RPMI8226 (cell line): Measurements from ENCODE around the gene SNTG2.
"Not testable (repeated sequence)": the region's sequence is repeated elsewhere in the genome, so short reads cannot be mapped to it uniquely, and the experiment has no call there.

Experiments
- DNase-seq: peaks from one replicate; pipeline ENCODE4 v3.0.0-alpha.2; 2015

Gene SNTG2

GRCh38 chr2:1060372-1060771 lies 109.7 kb downstream of the SNTG2 start:
- no peak for DNase-seq

DNA sequence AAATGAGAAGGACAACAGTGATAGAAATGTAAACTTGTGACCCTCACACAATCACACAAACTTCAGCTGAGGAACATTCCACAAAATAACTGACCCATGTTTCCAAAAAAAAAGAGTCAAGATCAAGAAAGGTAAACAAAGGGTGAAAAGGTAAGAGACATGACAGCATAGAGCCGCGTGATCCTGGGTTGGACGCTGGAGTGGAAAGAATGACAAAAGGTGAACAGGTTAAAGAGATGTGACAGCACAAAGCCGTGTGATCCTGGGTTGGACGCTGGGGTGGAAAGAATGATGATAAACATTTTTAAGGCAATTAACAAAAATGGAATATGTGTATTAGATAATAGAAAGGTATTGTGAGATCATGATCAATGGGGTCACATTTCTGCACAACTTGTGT lies 110.3 kb downstream of the SNTG2 start:
- no peak for DNase-seq

GRCh38 chr2:1068241-1068640 lies 117.6 kb downstream of the SNTG2 start:
- DNase-seq: no peak

DNA sequence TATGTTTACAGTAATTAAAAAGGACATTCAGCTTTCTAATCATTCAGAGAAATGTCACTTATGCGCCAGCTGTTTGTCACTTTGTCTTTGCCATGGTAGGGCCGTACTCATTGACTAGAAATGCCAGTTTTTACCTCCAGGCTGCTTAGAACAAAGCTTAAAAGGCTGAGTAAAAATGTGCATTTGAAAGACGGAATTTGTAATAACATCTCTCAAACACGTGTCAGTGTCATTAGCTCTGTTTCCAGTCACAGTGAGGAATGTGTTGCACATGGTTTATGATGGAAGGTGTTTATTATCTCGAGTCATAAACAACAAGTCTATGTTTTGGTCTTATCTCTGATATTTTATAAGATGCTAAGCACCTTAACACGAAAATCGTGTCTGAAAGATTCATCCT lies 118.2 kb downstream of the SNTG2 start:
- no peak for DNase-seq

DNA sequence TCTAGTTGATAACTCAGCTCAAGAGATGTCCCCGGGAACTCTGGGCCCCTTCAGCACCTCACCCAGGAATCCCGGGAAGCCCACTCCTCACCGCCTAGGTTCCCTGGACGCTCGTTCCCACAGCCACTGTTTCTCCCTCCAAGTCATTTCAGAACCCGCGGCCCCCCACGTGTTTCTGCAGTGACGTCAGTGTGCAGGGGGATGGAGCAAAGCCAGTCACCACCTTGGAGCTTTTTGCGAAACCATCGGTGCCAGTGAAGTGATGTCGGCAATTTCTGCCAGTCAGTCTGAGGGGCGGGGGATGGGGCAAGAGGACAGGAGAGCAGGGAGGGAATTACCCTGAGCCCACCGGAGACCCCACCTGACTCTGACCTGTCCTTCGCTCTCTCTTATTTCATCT lies 119.2 kb downstream of the SNTG2 start:
- DNase-seq: no peak

- DNase-seq: no peak
Observed at GRCh38 chr2:1070601-1071000, 120.0 kb downstream of the SNTG2 start.

DNA sequence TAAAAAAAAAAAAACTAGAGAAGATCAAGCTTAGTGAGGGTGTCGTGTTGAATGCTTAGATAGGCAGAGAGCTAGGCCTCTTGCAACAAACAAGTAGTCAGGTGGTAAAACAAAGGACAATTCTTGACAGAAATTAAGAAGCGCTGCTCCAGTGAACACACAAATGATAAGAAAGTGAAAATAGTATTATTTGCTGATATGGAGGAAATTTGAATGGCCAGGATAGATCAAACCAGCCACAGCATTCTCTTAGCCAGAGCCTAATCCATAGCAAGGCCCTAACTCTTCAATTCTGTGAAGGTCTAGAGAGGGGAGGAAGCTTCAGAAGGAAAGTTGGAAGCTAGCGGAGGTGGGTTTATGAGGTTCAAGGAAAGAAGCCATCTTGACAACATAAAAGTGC lies 121.0 kb downstream of the SNTG2 start:
- no peak for DNase-seq

GRCh38 chr2:1072250-1072649 lies 121.6 kb downstream of the SNTG2 start:
- DNase-seq: no peak

GRCh38 chr2:1077911-1078310 lies 127.3 kb downstream of the SNTG2 start:
- no peak for DNase-seq

DNA sequence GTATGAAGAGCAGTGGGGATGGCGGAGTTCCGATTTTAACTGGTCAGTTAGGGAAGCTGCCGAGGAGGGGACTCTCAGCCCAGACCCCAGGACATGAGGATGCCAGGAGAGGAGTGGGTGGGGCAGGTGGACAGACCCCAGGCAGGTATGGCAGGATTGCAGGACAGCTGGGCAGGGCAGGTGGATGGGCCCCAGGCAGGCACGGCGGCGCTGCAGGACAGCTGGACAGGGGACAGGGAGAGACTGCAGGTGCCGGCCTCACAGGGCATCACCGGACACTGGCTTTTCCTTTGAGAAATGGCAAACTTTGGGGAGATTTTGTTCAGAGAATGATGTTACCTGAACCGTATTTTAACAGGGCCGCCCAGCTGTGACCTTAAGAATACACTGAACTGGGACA lies 127.7 kb downstream of the SNTG2 start:
- DNase-seq: no peak

DNA sequence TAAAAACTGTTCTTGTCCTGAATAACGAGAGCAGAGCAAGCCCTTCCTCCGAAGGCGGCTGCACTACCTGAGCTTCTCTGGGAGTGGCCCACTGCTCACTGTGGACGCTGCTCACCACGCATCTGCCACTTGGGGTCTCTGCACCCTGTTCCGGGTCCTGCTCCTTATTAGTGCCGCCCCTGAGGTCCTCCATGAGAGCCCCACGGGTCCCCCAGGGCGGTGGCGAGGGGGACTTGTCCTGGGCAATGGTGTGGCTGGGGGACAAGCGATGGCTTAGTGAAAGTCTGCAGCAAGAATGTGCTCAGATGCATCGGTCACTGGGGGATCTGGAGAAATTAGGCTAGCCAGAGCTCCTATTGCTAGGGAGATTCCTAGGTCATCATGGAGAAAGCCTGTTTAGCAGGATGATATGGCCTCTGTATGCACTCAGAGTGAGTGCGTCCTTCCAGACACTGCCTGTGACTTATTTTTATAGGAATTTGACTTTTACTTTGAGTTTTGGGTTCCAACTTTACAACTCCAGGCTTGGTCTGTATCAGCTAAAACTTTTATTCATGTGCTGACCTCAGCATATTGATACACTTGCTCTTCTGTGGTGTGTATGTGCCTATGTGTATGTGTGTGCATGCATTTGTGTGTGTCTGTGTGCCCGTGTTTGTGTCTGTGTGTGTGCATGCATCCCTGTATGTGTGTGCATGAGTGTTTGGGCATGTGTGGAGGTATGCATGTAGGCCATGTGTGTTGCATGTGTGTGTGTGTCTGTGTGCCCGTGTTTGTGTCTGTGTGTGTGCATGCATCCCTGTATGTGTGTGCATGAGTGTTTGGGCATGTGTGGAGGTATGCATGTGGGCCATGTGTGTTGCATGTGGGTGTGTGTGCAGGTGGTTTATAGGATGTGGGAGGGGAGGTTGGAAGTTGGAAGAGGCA lies 129.5 kb downstream of the SNTG2 start:
- no peak for DNase-seq

DNA sequence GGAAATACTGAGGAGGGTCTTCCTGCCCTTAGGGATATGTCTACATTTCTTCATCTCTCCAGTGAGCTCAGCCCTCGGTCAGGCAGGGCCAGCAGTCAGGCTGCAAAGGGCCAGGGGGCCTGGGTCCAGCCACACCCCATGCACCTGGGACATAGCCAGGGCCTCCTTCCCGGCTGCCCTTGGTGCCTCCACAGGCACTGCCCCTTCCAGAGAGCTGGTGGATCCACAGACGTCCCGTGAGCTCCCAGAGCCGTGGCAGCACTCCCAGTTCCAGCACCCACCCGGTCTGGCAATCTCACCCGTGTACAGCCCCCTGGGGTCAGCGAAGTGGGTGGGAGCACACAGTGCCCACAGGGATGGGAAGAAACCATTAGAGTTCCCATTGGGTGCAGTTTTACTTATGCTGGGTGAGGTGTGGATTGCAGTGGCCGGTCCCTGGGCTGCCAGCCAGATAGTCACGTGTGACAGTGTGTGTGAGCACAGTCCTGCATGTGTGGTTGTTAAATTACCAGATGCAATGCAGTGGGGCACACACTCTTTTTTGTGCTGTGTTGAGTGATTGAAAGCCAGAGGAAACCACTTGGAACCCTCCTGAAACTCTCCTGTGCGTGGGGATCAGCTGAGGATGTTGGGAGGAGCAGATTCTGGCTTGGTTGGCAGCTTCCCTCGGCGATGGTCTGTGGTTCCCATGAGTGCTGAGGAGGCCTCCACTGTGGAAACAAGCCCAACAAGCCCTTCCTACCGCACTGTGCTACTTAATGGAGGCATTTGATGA lies 131.0 kb downstream of the SNTG2 start:
- DNase-seq: peak; percentile 14

- no peak for DNase-seq
Observed at GRCh38 chr2:1082456-1083205, 132.0 kb downstream of the SNTG2 start.

DNA sequence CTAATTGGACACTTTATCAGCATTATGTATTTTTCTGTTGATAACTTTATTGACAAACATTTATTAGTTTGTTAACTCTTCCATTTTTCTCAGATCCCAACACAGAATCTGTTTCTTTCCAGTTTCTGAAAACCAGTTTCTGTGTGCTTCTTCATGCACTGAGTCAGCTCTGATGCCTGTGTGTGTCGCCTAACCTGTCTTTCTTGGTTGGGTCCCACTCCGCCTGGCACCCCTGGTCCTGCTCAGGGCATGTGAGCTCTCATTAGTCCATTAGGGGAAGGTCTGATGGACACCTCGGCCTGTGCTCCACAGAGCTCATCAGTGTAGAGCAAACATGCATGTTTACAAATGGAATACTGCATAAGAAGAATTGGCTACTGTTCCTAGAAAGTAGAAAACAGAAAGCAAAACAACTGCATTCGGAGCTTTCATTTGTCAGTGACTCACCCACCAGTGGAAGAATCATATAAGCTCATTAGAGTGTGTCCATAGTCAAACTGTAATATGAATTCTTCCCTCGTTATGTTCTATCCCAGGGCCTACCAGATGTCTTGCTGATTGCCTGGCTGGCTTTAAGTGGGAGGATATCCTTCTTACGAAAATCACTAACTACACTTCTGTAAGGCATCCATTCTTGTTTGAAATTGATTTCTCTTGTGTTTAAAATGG lies 137.7 kb downstream of the SNTG2 start:
- no peak for DNase-seq

DNA sequence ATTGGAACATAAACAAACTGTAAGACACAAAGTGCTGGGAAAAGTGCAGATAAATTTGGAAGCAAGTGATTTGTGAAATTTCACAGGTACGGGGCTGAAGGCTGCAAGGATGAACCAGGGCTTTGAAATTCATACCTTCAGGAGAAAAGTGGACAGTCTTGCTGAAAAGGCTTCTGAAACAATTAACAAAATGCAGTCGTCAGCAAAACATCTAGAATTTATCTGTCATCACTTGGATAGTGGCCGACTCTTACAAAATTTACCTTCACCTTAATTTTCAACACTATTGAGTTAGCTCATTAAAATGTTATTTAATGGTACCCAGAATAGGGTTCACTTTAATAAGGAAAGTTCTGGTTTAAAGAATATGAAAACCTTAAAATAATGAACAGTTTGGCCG lies 138.3 kb downstream of the SNTG2 start:
- no peak for DNase-seq

DNA sequence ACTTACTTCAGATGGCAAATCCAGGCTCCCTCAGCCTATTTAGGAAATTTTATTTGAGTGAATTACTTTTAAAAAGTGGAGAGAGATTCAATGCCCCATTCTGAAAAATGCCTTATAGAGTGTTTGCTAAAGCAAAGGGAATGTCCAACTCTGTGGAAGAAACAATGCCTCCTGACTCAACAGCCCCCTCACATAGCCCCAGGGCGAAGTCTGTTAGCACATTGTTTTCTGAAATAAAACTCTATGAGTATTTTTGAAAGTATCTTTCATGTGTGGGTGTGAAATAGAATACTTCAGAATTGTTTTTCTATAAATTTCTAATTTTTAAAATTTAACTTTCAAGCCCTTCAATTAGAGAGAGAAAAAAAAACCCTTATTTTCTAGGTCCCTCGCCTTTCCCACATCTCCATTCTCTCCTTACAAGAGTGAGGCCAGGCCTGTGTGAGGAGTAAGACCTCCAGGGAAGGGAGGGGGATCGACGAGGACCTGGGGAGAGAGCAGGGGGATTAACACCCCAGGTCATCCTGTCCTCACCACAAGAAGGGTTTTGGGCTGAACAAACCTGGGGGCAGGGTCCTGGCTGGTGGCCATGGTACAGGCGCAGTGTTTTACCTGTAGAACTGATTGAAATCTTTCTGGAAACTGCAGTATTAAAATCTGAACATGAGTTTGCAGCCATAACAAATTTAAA lies 141.4 kb downstream of the SNTG2 start:
- DNase-seq: no peak

DNA sequence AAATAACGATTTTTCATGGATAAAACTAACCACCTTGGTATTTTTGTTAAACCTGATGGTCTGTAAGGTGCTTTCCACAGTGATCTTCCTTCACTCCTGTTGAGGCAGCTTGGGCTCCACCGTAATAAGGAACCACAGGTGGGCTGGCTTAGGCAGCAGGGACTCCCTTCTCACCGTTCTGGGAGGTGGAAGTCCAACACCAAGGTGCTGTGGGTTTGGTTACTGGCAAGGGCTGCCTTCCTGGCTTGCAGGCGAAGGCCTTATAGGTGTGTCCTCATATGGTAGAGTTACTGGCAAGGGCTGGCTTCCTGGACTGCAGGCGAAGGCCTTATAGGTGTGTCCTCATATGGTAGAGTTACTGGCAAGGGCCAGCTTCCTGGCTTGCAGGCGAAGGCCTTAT lies 143.0 kb downstream of the SNTG2 start:
- DNase-seq: not testable (repeated sequence)

- no peak for DNase-seq
Observed at GRCh38 chr2:1097101-1097500, 146.5 kb downstream of the SNTG2 start.

GRCh38 chr2:1099418-1099817 lies 148.8 kb downstream of the SNTG2 start:
- no peak for DNase-seq

- no peak for DNase-seq
Observed at GRCh38 chr2:1101011-1101782, 150.5 kb downstream of the SNTG2 start.

DNA sequence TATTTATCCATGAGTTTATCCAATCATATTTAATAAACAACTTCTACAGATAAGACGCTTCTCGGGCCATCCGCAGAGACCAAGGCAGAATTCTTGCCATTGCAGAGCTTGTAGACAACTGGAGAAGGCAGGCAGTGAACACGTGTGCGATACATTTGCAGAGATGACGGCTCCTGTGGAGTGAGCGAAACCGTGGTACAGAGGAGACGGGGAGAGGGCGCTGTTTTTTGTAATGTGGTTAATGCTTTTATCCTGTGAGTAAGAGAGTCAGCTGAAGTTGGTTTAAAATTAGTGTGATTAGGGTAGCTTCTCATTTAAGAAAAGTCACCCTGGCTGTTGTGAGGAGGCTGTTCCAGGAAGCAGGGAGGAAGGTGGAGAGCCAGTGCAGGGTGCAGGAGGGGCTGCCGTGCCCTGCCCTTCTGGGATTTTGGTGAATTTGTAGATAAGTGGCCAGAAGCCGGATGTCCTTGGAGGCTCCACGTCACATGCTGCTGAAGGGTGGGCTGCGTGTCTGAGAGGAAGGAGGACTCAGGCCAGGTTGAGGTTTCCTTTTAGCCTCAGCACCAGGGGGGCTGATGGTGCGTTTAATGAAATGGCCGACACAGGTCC lies 151.4 kb downstream of the SNTG2 start:
- DNase-seq: peak; percentile 7
